OCI-LY7 (cell line): Measurements from ENCODE around the gene C22orf31.

ENCODE experiments used
- EZH2phosphoT487 ChIP-seq: fragments of 200-600 bp; sonication (generic); IDR thresholded peaks from 2 replicates; pipeline ENCODE4 v1.6.1; 2018; ENCODE audit warnings: low read depth, borderline replicate concordance, mild to moderate bottlenecking, mixed run types, antibody characterized with exemption, low read length, moderate library complexity, mixed read lengths
- TF ChIP-seq, protein P1 (sequence below): fragments of 200-600 bp; sonication (generic); conservative IDR thresholded peaks from 2 replicates; pipeline ENCODE4 v1.5.1; 2014; ENCODE audit warnings: mild to moderate bottlenecking, antibody characterized with exemption, low read length, moderate library complexity, mixed read lengths

DNA sequence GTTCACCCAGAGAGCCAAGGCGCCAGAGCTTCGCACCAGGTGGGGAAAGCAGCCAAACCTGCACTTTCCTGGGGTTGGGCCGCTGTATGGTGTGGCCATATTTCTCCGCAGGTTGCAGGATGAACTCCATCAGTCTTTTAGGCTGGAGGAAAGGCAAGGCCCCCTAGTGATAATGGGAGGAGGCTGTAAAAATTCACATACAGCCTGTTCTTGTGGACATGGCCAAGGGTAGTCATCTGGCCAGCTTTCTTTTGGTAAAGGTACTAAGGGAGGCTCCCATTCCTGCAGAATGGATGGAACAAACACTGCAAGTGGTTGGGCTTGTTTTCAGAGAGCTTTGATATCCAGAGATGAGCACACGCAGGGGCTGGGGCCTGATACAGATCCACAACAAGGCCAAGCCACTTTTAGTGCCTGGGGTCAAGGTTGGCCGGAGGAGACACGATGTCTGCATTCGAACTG lies 29.6 kb downstream of the C22orf31 start:
- TF ChIP-seq, protein P1, sequence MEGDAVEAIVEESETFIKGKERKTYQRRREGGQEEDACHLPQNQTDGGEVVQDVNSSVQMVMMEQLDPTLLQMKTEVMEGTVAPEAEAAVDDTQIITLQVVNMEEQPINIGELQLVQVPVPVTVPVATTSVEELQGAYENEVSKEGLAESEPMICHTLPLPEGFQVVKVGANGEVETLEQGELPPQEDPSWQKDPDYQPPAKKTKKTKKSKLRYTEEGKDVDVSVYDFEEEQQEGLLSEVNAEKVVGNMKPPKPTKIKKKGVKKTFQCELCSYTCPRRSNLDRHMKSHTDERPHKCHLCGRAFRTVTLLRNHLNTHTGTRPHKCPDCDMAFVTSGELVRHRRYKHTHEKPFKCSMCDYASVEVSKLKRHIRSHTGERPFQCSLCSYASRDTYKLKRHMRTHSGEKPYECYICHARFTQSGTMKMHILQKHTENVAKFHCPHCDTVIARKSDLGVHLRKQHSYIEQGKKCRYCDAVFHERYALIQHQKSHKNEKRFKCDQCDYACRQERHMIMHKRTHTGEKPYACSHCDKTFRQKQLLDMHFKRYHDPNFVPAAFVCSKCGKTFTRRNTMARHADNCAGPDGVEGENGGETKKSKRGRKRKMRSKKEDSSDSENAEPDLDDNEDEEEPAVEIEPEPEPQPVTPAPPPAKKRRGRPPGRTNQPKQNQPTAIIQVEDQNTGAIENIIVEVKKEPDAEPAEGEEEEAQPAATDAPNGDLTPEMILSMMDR, result no peak
- TF ChIP-seq EZH2phosphoT487, result no peak
